HG03469 (cell line): Measurements from ENCODE around the gene SYPL1.

Source experiments
- ATAC-seq: cut with Tn5 transposase; IDR thresholded peaks from one replicate; pipeline ENCODE4 v1.9.1; 2021; ENCODE audit warnings: mild to moderate bottlenecking, moderate library complexity, moderate number of reproducible peaks; ENCODE audit not compliant: unreplicated experiment

The SYPL1 gene

DNA sequence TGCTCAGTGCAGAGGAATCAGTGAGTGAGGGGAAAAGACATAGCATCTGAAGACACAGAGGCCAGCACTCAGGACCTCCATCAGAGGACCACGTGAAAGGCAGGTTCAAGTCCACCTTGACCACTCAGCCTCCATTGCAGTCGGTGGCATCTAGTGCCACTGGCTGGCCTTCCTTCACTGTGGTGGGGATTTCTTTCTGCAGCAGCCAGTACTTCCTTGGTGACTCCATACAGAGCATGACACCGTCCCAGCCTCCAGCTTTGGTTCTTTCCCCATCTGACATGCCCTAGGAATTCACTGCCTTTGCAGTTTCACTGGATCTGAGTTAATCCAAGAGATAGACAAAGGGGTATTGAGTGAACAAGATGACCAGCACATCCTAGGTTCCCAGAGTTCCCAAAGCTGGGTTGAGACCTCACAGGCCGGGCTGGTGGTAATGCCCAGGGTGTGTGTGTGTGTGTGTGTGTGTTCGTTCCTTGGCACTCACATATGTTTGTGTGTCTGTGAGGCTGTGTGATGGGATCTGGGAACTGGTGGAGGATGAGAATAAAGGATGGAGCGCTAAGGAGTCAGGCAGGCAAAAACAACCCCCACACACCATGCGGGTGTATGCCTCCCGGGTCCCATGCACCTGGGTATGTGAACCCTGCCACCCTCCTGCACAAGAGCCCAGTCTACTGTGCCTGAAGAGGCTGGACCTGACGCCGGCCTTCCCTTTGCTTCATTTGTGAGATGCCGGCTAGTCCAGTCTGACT, 57.8 kb downstream of the SYPL1 start:
- no peak for ATAC-seq

DNA sequence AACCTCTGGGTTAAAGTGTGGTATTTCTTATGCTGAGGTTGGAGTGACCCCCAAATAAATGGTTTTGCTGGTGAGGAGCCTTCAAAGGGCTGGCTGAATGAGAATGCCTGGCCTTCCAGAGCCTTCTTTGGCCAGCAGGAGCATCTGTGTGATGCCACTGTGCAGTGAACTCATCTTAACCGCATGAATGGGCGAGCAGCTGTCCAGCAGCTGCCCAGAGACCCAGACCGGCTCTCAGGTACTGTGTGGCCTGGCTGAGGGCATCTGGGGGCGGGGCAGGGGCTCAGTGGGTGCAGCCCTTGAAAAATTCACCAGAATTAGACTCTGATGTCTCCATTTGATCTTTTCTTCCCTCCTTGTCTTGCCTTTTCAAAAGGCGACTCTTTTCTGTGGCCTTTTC, 59.0 kb downstream of the SYPL1 start:
- ATAC-seq, result no peak

DNA sequence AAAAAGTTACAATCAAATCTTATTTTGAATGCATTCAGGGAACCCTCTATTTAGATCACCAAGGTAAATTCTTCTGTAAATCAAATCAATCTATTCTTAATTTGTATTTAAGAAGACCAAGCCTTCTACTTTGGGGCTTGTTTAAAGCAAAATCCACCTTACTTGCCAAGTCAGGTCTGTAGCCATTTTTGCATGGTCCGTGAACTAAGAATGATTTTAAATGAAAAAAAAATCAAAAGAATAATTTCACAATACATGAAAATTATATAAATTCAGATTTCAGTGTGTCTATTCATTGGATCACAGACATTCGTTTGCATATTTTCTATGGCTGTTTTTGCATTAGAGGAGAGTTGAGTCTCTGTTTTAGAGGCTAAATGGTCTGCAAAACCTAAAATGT, 59.4 kb downstream of the SYPL1 start:
- no peak for ATAC-seq

DNA sequence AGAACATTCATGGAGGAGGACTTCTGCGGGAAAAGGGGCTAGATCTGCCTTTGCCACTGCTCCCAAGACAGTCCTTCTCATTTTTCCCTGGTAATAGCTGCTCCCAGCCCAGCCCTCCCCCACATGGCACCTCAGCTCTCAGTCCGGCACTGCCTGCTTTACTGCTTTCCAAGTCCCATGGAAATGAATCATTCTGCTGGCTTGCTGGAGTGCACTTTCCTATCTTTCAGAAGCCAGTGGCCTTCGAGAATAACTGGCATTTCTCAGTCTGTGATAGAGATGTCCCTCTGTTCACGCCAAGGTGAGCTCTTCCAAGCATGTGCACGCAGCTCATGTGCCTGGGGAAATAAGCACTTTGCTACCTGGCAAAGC, 61.4 kb downstream of the SYPL1 start:
- ATAC-seq, result no peak

DNA sequence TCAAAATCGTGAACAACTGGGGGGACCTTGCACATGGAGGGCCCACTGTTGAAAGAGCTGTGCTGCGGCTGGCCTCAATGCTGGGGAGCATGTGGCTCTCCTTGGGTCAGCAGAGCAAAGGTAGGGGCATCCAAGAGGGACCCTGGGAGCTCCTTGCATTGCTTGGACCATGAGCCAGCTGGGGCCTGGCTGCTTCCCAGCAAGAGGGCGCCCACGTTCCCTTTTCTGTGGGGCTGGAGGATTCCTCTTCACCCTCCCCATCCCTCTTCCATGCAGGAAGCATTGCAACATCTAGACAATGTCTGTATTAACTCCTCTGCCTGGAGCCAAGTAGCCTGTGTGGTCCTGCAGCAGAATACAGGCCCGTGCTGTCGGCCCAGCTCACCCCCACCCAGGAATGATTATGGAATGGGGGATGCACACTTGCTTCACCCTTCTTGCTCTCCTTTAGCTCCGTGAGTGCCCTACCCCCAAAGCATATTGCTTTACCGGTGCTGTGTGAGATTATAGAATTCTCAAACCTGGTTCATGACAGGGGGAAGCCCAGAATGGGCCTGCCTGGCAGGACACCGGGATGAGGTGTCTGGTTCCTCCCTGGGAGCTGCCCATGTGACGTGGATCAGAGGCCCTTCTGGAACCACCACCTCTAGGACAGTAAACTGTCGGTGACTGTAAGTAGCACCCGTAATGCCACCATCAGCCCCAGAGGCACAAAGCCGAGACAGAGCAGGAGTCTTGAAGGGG, 61.9 kb downstream of the SYPL1 start:
- no peak for ATAC-seq

DNA sequence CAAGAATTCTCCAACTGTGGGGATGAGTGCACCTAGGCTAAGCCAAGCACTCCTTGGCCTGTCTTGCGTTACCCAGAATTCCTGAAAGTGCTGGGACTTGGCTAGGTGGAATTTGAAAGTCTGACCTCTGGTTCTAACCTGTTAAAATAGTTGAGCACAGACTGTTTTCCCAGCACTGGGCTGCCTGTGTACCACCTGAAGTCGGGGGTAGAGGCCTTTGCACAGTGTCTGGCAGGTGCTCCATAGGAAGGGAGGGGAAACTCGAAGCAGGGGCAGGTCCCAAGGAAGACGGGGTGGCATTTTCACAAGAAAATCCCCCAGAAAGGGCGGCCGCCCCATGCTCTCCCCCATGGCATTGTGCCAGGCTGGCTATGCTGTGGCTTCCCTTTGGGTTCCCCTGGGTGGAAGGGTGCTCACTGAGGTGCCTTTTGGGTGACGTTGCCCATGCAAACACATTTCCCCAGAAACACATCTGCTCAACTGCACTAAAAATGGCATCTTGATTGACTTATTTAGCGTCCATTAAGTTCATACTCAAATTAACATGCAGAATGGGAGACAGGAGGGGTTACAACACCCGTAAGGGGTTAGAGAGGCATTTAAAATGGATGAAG, 62.9 kb downstream of the SYPL1 start:
- no peak for ATAC-seq

DNA sequence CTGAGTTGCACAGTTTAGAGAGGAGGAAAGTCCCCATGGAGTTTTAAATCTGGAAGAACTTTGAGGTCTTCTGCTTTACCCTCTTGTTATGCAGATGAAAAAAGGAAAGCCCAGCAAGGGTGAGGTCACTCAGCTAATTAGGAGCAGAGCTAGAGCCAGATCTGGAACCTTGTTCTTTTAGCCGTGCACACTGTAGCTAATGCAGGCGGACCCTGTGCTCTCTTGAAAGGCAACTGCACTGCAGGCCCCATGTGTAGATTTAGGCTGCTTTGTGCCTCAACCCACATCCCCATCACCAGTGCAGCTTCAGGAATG, 63.4 kb downstream of the SYPL1 start:
- ATAC-seq, result no peak

DNA sequence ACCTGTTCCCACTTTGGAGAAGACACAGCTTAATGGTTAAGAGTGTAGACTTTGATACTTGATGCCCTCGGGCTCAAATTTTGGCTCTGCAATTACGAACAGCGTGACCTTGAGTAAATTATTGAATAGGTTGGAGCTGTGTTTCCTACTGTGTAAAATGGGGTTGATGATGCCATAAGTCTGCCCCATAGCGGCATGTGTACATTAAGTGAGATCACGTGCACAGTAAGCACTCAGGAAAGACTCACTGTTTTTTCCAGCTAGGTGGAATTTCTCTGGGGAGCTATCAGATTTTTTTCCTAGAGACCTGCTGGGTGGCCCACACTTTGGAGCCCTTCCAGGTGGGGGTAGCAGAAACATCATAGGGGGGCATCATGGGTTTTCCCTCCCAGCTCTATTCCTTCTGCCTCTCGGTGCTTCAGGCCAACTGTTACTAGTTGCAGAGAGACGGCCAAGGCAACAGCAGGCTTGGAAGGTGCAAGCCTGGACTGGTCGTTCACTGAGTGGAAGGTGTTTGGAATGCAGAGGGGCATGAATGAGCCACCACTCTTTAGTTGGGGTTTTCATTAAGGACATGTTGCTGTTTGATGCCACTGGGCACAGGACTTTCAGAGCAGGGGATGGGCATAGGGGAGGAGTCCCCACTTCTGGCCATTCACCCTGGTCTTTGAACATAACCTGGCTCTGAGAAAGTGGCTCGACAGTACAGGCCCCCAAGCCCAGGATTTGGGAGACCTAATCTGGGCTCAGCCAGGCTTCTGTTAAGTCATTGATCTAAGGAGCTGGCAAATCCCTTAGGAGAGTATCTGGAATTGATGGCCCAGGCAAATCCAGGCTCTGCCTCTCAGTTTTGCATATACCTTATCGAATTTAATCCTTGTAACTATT, 64.0 kb downstream of the SYPL1 start:
- ATAC-seq, result no peak

DNA sequence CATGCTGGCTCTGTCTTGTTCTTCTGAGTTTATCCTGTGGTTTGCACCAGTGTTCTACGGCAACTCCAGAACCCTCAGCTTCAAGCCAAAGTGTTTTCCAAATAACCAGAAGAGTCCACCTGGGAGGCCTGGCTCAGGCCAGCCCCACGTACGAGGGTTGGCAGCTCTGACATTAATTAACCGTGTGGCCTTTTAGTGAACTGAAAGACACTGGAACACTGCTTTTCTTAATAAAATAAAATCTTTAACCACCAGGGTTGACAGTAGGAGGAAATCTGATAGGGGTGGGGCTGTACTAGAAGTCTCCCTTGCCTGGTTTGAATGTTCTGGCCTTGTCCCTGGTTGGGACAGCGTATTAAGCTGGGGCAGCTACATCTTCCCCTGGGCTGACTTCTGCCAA, 64.9 kb downstream of the SYPL1 start:
- ATAC-seq, result no peak

DNA sequence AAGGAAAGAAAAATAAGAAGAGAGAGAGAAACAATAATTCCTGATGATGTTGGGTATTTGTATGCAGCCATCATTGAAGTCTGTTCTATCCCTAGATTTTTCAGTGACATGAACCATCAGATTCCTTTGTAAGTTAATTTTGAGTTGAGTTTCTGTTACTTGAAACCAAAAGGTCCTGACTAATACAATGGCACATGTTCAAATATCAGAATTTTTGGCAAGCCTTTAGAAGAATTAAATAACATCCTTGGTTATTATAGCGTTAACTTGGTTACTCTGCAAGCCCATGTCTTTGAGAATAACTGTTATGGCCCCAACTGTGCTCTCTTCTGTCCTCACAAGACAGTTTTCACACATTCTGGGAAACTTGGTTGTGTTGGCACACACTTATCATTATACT, 66.5 kb downstream of the SYPL1 start:
- ATAC-seq, result no peak

DNA sequence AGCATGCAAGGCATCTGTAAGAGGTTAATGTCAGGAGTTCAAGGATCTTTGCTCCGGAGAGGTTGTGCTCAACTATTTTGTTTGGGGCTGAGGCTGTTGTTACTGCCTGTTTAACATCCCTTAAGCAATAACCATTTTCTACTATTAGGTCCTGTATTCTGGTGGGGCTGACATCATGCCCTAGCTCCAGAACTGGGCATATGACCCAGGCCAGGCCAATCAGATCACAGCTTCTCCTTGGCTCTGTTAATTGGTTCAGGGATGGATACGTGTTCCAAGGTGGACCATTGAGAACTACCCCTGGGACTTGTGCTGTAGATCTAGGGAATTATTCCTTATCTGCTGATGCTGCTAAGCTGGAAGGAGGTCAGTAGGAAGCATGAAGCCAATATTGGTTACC, 67.0 kb downstream of the SYPL1 start:
- ATAC-seq, result no peak

DNA sequence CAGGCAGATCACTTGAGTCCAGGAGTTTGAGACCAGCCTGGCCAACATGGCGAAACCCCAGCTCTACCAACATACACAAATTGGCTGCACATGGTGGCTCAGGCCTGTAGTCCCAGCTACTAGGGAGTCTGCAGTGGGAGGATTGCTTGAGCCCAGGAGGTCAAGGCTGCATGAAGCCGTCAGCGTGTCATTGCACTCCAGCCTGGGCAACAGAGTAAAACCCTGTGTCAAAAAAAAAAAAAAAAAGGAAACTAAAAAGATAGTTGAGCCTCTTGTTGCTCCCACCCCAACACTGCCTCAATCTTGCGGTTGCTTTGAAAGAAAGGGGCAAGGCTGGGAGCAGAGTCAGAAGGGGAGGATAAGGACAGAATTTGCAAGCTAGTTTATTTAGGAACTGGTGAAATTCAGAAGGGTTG, 69.9 kb downstream of the SYPL1 start:
- ATAC-seq, result no peak

DNA sequence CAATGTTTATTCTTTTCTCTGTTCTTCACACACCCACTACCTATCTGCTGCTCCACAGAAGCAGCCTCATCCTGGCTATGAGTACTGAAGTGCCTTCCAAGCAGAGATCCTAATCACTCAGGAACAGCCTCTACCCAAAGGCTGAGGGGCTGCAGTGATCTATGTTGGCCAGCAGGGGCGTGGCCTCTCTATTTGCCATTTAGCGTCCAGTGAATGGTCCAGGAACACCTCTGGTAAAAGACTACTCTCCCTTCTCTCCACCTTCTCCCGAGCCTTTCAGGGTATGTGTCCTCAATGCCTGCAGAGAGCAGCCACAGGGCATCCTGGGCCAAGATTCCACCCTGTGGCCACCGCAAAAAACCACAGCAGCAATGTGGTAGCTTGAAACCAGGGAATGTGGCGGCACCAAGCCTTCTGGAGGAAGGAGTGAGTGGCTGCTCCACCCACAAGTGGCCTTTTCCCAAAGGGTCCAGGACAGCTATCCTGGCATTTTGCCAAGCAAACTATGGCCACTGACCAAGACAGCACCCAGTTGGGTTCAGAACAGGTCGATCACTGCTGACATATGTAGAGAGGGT, 70.9 kb downstream of the SYPL1 start:
- no peak for ATAC-seq
